Activated naive CD4-positive, alpha-beta T cell treated with anti-CD3 and anti-CD28 coated beads, Interleukin-2, amount 50 U/mL, for 72 hours (primary cell): ENCODE measurements around the gene TRAF3. TPM values are rescaled to one million over a fixed set of nuclear protein-coding genes. Genes with fewer than 3 reads are reported as not detected.
"Not testable (repeated sequence)": the region's sequence is repeated elsewhere in the genome, so short reads cannot be mapped to it uniquely, and the experiment has no call there.

Source experiments
- ATAC-seq, 2 donors: fragments of 150-1000 bp; cut with Tn5 transposase; 2 replicates each; pipeline ENCODE4 v1.10.0; 2021; ENCODE audit warnings: mild to moderate bottlenecking in 2 of 2, moderate library complexity in 2 of 2
- DNase-seq, 2 donors: peaks; one replicate each; pipeline ENCODE4 v3.0.0; 2021 to 2022; ENCODE audit warnings: low spot score in 2 of 2
- H3K27ac Mint-ChIP-seq, 2 donors: one replicate each; pipeline ENCODE4 v1.8.0; 2022; ENCODE audit warnings: mild to moderate bottlenecking in 2 of 2, mixed read lengths in 2 of 2
- H3K36me3 Mint-ChIP-seq, 2 donors: one replicate each; pipeline ENCODE4 v1.8.0; 2022; ENCODE audit warnings: mixed read lengths in 2 of 2
- H3K9me3 Mint-ChIP-seq, 2 donors: one replicate each; pipeline ENCODE4 v1.8.0; 2022; ENCODE audit warnings: mixed read lengths in 2 of 2
- total RNA-seq, 2 donors: library from RNA; stranded (reverse); gene quantifications; one replicate each; pipeline ENCODE4 v1.2.3, GENCODE V29; 2022

Gene TRAF3
- total RNA-seq, 2 donors from 2014 or later: 54.9 to 97.0 TPM

DNA sequence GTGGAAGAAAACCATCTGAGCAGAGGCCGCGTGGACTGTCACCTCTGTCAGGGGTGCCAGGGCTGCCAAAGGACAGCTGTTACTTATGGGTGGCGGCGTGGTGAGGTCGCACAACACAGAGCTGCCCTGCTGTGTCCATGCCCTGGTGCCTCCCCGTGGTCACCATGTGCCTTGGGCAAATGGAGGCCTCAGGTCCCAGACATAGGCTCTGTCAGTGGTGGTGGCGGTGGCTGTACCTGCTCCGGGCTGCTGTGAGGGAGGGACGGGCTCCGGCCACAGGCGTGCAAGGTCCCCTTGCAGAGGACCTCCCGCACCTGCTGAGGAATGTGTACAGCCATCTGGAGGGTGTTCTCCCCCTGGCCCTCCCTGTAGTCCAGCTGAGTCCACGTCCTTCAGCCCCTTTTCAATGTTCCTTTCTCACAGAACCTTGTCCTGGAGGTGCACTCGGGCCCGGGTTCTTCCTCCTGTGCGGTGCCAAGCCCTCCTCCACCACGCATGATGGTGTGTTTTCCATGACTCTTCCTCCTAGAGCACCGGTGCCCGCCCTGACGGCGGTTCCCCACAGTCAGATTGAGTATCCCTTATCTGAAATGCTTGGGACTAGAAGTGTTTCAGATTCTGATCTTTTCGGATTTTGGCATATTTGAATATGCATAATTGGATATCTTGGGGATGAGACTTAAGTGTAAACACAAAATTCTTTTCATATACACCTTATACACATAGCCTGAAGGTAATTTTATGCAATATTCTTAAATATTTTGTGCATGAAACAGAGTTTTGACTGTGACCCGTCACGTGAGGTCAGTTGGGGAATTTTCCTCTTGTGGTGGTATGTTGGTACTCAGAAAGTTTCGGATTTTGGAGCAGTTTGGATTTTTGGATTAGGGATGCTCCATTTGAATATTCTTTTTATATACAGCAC lies 49.8 kb downstream of the TRAF3 start:
- Mint-ChIP-seq H3K27ac (peak overlapping the region in 1 of 2 donors; percentile 78), H3K36me3 (peaks cover 26 to 36% of the 10 kb centered on the region in 2 donors), H3K9me3 (peaks cover 0 to 6% of the 10 kb centered on the region in 2 donors)
- no peak for DNase-seq
- no peak for ATAC-seq

GRCh38 chr14:102827716-102828115 lies 50.5 kb downstream of the TRAF3 start:
- Mint-ChIP-seq H3K27ac (peak overlapping the region in 1 of 2 donors; percentile 33), H3K9me3 (peaks cover 0 to 4% of the 10 kb centered on the region in 2 donors), H3K36me3 (peaks cover 23 to 37% of the 10 kb centered on the region in 2 donors)
- DNase-seq: no peak
- no peak for ATAC-seq

DNA sequence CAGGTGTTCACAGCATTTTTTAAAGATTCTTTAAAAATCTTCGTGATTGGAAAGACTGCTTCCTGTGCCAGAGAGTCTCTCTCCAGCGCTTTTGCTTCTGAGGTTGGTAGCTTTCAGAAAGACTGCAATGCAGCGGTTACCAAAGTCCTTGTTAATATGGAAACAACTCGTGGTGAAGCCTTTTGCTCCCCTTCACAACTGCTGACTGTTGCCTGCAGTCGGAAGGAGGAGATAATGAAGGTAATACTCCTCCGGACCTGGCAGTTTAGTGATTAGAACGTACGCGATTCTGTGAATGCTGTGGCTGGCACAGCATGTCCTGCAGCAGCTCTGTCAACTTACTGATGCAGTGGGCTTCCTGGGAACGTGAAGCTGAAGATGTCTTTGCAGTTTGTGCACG lies 50.9 kb downstream of the TRAF3 start:
- H3K36me3 Mint-ChIP-seq: peaks cover 20 to 37% of the 10 kb centered on the region in 2 donors
- no peaks in the 10 kb centered on the region for H3K9me3 Mint-ChIP-seq
- DNase-seq: no peak
- peak overlapping the region; percentile 14 to 33 for H3K27ac Mint-ChIP-seq
- no peak for ATAC-seq

DNA sequence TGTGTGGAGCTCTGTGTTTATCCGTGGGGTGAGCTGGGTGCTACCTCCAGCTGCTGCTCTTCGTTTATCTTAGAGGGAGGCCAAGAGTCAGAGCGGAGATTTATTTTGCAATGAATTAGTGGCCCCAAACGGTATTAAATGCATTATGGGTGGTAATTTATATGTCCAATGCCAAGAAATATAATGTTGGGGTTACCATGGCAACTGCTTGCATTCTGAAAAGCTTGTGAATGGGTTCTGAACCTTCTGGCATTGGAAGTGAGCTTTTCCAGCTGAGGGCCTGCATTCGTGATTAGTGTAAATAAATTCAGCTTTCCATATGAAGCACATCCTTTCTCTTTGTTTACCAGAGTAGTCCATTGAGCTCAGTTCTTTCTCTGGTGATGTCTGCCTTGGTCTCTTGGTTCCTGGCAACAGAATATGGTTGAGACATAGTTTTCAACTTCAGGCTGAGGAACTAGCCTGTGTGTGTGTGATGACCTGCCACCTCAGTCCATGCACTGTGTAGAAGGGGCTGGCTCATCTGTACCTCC lies 51.8 kb downstream of the TRAF3 start:
- ATAC-seq (no peak), DNase-seq (no peak)
- H3K36me3 Mint-ChIP-seq: peaks cover 20 to 45% of the 10 kb centered on the region in 2 donors
- peak overlapping the region; percentile 8 to 48 for H3K27ac Mint-ChIP-seq
- H3K9me3 Mint-ChIP-seq: no peaks in the 10 kb centered on the region

DNA sequence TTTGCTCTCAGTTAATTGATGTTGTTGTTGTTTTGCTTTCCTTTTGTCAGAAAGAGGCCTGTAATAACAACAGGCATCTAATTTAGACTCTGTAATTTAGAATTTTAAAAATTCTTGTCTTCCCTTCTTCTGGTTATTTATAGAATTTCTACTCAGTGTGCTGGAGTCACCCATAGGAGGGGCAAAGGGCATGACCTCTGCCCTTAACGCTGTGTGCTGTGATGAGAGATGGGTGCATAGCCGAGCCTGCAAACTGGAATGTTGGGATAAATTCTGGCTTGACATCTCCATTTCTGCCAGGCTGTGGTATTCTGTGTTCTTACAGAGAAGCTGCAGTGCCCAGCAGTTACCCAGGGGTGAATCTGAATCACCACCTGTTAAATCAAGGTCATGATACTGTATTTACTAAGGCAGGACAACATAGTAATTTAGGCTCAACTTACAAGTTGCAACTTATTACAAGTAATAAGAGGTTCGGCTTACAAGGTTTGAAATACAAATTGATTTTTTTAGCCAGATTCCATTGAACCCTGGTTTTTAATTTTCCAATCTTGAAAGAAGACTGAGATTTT lies 53.3 kb downstream of the TRAF3 start:
- DNase-seq (no peak), ATAC-seq (peak in 1 of 2 donors; percentile 20)
- no peaks in the 10 kb centered on the region for H3K9me3 Mint-ChIP-seq
- H3K36me3 Mint-ChIP-seq: peaks cover 18 to 56% of the 10 kb centered on the region in 2 donors
- H3K27ac Mint-ChIP-seq: peak overlapping the region in 1 of 2 donors; percentile 88

GRCh38 chr14:102831163-102831804 lies 54.0 kb downstream of the TRAF3 start:
- no peak for DNase-seq
- Mint-ChIP-seq H3K9me3 (no peaks in the 10 kb centered on the region), H3K27ac (peak overlapping the region in 1 of 2 donors; percentile 25), H3K36me3 (peaks cover 11 to 52% of the 10 kb centered on the region in 2 donors)
- ATAC-seq: peak; percentile 48 to 49

GRCh38 chr14:102833341-102833740 lies 56.1 kb downstream of the TRAF3 start:
- H3K36me3 Mint-ChIP-seq: peaks cover 8 to 55% of the 10 kb centered on the region in 2 donors
- ATAC-seq: no peak
- no peak for DNase-seq
- no peaks in the 10 kb centered on the region for H3K9me3 Mint-ChIP-seq
- no peak overlapping the region for H3K27ac Mint-ChIP-seq

DNA sequence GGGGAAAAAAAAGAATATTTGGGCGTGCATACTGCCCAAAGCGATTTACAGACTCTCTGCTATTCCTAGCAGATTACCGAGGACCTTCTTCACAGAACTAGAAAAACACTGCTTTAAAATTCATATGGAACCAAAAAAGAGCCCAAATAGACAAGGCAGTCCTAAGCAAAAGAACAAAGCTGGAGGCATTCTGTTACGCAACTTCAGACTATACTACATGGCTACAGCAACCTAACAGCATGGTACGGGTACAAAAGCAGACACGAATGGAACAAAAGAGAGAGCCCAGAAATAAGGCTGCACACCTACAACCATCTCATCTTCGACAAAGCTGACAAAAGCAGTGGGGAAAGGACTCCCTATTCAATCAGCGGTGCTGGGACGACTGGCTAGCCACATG lies 56.7 kb downstream of the TRAF3 start:
- no peak for DNase-seq
- peaks cover 10 to 49% of the 10 kb centered on the region in 2 donors for H3K36me3 Mint-ChIP-seq
- H3K27ac Mint-ChIP-seq: no peak overlapping the region
- H3K9me3 Mint-ChIP-seq: no peaks in the 10 kb centered on the region
- ATAC-seq: no peak

DNA sequence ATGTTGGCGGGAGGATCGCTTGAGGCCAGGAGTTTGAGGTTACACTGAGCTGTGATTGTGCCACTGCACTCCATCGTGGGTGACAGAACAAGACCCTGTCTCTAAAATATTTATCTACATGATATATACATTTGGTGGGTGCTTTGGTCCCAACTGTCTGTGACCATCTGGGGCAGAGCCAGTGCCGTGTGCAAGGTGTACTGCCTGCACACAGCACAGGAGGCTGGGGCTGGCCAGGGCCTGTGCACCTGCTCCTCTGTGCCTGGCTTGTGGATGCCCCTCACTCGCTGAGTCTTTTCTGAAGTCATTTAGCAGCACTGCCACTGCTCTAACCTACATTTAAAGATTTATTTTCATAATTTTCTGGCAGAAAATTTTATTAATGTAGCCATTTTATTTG lies 58.7 kb downstream of the TRAF3 start:
- Mint-ChIP-seq H3K27ac (no peak overlapping the region), H3K9me3 (no peaks in the 10 kb centered on the region), H3K36me3 (peaks cover 10 to 42% of the 10 kb centered on the region in 2 donors)
- ATAC-seq (no peak), DNase-seq (no peak)

- not testable (repeated sequence) for ATAC-seq, H3K9me3 Mint-ChIP-seq, H3K27ac Mint-ChIP-seq, DNase-seq
- peaks cover 10 to 35% of the 10 kb centered on the region in 2 donors for H3K36me3 Mint-ChIP-seq
These were observed 59.9 kb downstream of the TRAF3 start for GRCh38 chr14:102837120-102837519.

GRCh38 chr14:102838501-102838900 lies 61.3 kb downstream of the TRAF3 start:
- ATAC-seq (no peak), DNase-seq (no peak)
- Mint-ChIP-seq H3K27ac (no peak overlapping the region), H3K36me3 (peaks cover 10 to 25% of the 10 kb centered on the region in 2 donors), H3K9me3 (no peaks in the 10 kb centered on the region)

DNA sequence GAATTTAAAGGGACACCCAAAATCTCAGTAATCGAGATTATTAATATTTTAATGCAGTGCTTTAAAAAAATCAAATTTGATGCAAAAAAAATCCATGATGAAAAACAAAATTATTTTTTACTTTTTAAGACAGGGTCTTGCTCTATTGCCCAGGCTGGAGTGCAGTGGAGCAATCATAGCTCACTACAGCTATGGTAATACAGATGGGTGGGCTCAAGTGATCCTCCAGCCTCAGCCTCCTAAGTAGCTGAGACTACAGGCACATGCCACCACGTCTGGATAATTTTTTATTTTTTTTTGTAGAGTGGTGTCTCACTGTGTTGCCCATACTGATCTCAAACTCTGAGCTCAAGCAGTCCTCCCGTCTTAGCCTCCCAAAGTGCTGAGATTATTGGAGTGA lies 62.9 kb downstream of the TRAF3 start:
- Mint-ChIP-seq H3K36me3 (peaks cover 4 to 12% of the 10 kb centered on the region in 2 donors), H3K9me3 (no peaks in the 10 kb centered on the region), H3K27ac (no peak overlapping the region)
- ATAC-seq (no peak), DNase-seq (no peak)

DNA sequence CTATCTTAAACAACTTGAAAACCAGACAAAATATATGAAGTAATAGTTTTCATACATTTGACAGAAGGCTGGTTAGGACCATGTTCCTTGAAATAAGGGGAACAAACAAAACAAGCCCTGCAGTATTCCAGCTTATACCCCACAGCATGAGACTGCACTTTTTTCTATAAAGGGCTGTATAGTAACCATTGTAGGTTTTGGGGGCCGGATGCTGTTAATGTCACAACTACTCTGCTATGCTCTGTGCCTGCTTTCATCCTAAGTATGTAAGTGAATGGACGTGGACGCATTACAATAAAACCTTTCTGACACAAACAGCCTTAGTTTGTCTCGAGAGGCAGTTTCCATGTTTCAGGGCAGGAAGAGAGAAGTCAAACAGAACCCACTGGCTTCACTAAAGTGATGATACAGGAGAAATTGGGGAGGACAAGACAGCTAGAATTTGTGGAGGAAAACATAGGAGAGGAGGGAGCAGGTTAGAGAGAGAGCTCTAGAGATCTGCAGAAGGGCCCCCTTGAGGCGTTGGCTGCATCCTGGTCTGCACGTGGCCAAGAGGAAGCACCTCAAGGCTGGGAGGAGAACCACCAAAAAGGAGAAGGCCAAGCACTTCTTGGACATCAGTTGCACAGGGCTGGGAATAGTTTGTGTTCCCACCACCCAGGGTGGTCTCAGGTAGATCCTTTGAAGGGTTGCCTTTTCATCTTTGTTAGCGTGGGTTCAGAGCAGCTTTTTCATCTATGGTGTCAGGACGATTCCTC lies 63.7 kb downstream of the TRAF3 start:
- peaks cover 4 to 6% of the 10 kb centered on the region in 2 donors for H3K36me3 Mint-ChIP-seq
- ATAC-seq: no peak
- no peak for DNase-seq
- peak overlapping the region in 1 of 2 donors; percentile 58 for H3K27ac Mint-ChIP-seq
- H3K9me3 Mint-ChIP-seq: no peaks in the 10 kb centered on the region

DNA sequence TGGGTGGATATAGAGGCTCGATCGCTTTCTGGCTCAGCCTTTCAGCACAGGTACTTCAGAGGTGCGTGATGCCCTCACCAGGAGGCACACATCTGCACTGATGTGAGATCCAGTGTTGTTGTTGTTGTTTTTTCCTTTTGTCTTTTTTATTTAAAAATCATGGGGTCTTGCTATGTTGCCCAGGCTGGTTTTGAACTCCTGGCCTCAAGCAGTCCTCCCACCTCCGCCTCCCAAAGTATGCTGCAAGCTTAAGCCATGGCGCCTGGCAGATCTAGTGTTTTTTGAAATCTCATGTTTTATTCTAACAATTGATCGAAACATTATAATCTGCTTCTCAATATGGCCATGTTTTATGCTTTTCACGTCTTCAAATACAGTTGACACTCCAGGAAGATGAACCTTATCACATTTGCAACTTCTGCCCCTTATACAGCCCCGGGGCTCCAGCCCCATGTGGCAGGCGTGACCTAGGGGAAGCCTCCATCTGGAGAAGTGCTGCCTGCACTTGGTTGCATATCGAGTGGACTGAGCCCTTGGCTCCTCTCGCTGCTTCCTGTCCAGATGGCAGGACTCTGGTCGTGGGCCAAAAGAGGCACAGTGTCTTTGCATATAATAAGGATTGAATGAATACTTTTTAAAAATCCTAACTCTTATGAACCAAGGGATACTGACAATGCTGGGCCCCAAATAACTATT lies 71.7 kb downstream of the TRAF3 start:
- Mint-ChIP-seq H3K9me3 (no peaks in the 10 kb centered on the region), H3K36me3 (peaks cover 5 to 10% of the 10 kb centered on the region in 2 donors), H3K27ac (peak overlapping the region; percentile 22 to 62)
- ATAC-seq (no peak), DNase-seq (no peak)

DNA sequence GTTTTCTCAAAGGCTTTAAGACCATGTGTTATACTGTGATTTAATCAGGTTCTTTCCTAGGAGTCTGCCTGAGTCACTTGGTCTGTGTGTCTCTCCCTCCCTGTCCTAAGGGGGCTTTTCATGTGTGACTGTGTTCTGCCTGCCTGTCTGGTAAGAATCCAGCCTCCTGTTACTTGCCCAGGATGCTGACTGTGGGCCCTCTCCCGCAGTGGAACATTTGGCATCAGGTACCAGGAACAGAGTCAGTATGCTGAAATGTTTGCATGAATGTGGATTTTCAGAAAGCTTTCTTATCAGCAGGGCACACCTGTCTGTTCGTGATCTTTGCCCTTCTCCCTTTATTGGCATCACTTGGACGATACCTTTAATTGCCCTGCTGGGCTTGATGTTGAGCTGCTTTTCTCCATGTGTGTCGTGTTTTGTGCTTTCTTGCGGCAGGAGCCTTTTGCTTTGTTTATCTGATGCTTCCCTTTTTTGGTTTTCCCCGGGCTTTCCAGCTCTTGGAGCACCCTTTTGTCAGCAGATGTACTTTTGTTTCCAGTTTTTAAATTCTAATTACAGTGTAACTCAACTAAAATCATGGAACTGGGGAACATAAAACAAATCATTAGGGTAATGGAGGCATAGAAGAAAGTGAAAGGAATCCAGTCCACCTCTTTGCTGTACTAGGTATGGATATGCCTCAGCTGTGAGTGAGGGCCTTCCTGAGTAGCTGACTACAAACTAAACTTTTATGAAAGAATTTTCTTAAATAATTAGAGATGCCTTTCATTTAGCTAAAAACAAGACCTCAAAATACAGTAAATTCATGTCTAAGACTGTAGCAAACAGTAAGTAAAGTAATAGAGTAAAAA lies 72.5 kb downstream of the TRAF3 start:
- H3K27ac Mint-ChIP-seq: peak overlapping the region; percentile 22 to 26
- peak in 1 of 2 donors; percentile 18 for ATAC-seq
- no peaks in the 10 kb centered on the region for H3K9me3 Mint-ChIP-seq
- no peak for DNase-seq
- H3K36me3 Mint-ChIP-seq: peaks cover 6 to 15% of the 10 kb centered on the region in 2 donors
